GM04504 (cell line): ENCODE data around the gene SNCAIP.
"Not testable (repeated sequence)": the region's sequence is repeated elsewhere in the genome, so short reads cannot be mapped to it uniquely, and the experiment has no call there.

ENCODE experiments used
- DNase-seq: peaks from one replicate; pipeline ENCODE4 v3.0.0-alpha.2; 2012; ENCODE audit warnings: low read depth

Gene SNCAIP

DNA sequence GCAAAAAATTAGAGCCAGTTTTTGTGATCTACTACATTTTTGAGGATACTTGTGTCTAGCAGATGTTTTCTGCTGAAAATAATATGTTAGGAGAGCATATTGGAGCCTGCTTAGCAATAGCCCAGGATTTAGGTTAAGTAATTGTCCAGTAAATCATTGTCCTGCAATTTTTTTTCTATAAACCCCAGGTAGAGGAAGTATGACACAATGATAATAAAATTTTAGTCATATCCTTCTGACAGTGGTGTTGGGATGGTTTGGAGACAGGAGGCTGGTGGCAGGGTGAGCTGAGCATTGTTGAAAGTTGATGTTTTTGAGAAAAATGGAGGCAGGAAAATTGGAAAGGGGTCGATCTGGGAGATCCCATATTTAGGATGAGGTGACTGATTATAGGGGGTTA is 3.5 kb downstream of the SNCAIP start:
- no peak for DNase-seq

DNA sequence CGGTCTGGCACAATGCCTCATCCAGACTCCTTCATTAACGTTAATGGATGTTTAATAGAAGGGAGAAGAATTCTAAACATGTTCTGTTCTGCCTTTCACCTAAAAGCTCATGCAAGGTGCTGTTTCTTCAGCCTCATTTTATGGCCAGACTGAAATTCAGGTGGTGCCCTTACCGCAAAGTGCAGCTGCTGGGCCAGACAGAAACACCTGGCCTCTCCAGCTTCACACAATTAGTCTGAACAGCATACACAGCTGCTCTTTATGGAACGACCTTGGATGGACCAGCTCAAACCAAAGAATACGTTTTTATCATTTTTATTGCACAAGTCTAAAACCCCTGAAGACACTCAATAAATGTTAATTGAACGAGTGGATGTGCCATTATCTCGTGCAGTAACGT is 4.6 kb downstream of the SNCAIP start:
- no peak for DNase-seq

DNA sequence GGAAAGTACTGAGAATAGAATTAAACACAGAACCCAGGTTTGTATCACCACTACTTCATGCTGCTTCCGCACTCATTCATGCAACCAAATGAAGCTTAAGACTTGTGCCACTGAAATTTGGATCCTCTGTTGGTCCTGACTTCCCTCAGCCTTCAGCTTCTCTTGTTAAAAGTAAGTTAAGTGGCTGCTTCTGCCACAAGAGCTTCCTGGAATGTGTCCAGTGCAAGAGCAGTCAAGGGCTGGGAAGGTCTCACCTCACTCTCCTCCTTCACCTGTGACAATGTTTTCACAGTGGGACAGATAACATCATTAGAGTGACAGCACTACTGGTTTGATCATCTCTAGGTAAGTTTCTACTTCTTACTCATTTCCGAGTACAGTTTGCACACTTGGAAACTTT is 7.9 kb downstream of the SNCAIP start:
- no peak for DNase-seq

DNA sequence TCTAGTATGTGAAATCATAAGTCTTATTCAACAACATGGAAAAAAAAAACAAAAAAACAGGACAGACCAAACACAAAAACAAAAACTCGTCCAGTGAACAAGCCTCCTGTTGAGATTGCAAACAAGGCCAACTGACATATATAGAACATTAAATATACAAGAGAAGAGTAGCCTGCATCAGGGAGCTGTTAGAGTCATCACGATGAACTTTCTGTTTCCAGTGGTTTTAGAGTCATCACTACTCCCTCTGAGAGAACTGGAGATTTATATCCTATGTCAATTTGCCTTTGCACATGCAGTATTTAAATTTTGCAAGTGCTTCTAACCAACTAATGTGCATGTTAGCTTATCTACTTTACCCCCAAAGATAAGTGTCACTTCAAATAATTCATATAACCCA is 9.9 kb downstream of the SNCAIP start:
- DNase-seq = no peak

DNA sequence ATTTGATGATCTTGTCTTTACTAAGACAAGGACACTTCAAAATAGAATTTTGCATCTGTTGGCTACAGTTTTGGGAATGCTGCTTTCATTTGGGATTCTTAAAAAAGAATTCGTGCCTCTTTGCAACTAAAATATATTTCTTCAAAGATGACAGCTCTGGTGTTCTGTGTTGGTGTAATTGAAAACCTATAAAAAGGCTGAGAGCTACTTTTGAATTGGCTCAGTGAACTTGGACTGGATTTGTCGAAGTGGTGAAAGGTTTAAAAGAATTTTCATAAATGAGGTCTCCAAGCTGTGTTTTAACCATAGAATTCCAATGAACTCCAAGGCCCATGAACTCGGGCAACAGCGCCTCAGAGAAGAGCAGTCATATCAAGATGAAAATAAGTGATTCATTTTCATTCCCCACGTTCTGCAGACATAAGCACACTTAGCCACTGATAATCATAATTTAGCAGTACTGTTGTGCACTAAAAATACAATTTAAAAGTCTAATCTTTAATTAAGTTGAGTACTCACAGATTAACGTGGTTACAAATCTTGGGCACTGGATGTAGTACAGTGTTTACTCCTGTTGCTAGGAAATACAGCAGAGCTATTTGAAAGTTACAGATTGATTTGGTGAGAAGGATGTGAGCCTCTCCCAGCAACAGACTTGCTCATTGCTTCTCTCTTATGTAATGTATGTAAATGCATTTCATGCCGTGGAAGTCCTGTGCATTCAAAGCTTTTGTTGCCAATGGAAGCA is 10.9 kb downstream of the SNCAIP start:
- no peak for DNase-seq

DNA sequence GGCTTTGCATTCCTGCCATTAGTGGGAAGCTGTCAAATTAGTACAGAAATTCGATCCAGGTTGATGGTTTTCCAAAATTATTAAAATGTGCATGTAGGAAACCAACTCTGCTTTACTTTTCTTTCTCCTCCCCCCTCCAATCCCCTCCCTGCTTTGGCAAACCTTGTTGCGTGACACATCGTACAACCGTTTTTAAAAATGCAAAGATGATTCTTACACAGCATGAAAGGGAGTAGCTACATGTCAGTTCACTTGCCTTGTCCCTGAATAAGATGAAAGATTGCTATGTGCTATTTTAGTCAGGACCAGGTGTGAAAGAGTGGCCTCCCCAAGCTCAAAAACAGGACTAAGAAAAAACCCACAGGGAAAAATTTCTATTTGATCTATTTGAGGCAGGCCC is 11.7 kb downstream of the SNCAIP start:
- no peak for DNase-seq

DNA sequence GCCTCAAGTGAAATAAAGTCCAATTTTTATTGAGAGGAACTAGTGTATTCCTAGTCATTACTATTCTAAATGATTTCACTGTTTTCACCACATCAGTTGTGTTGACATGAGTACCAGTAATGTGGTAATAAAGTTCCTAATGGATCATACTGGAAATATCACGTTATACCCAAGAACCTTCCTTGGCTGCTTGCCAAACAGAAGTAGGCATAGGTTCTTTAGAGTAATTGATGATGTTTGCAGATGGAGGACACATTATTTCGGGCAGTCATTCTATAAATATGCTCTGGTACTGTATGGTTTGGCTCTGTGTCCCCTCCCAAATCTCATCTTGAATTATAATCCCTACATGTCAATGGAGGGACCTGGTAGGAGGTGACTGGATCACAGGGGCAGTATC is 15.1 kb downstream of the SNCAIP start:
- DNase-seq = no peak

DNA sequence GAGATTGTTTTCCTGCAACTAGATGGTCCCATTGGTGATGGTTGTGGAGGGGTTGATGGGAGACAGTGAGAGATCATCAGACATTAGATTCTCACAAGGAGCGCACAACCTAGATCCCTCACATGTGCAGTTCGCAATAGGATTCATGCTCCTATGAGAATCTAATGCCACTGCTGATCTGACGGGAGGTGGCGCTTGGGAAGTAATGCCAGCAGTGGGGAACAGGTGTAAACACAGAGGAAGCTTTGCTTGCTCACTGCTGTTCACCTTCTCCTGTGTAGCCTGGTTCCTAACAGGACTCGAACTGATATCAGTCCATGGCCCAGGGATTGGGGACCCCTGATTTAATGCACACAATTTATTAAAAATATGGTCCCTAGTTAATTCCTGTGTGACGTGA is 18.8 kb downstream of the SNCAIP start:
- DNase-seq = no peak

DNA sequence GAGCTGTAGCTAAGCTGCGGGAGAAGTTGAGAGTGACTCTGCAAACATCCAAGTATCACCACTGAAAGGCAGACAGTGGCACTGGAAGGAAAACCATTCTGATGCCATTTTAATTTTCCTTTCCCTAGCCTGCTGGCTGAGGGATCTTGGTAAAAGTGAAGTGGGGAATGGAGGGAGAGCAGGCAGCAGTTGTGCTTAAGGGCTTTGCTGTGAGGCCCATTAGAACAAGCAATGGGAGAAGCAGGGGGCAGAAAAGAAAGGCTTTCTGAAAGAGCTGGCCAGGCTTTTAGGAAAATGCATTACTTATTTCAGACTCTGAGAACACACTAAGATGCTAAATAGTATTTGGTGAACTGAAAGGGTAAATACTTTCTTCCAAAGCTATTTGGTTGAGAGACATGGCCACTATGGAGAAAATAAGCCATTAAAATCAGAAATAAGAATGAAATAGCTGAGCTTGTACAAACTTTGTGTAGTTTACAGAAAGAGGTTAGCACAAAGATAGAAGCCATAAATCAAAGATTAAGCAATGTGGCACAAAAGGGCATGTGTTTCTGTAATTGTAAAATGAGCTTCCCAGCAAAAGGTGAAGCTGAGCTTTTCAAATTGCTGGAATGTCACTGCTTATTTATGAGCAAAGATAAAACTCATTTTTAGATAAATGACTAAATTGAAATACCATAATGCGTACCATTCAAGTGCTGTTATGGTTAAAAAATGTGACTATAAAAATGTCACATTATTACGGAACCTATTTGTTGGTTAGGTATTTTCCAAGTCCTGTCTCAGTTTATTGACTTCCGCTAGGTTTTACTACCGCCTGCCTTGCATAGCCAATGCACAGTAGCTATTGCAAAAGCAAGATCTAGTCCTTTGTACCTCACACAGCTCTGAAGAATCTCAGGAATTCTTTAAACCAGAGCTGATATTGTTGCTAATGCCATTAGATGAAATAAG is 20.8 kb downstream of the SNCAIP start:
- DNase-seq = no peak

DNA sequence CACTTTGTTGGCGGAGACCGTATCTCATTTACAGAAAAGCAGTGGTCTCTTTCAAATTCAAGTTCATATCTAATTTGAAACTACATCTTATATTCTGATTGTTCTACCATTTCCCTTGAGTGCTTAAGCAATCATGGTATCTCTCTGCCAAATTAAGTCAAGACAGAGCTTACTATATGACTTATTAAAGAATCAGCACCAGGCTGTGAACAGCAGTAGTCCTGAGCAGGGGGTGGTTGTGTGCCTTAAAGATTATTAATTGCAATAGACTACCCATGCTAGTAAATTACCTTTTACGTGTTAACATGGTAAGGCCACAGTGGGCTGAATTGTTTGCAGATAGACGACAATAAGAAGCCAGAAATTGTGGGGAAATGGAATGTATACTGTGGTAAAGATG is 21.5 kb downstream of the SNCAIP start:
- DNase-seq = no peak

DNA sequence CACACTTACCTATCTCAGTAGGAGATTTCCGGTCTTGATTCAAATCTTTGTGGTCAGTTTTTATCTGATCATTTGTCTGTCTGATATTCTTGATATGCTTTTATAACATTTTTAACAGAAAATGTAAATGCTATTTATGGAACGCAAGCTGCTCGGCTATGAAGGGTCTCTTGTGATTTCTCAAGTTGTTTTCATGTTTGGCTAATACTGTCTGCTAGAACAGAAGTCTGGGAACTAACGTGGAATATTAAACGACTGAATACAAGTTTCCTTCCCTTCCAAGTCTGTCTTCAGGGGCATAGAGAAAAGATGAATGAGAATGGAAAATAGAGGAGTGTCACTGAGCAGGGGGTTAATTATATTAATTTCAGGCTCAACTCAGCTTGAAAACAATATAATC is 27.6 kb downstream of the SNCAIP start:
- no peak for DNase-seq

DNA sequence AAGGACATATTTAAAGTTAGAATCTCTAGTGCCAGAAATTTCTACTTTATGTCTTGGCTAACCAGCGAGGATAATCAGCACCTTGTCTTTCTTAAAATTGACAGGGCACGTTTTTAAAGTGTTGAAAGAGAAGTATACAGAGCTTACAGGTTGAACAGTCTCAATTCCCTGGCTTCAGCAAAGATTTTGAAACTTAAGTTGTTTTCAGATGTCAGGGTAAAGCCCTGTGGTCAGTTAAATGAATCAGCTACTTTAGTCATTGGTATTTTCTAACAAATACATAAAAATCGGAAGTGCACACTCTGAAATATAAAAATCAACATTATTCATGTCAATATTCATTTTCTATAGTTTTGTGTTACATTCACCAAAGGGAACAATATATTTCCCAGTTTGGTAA is 29.1 kb downstream of the SNCAIP start:
- no peak for DNase-seq

DNA sequence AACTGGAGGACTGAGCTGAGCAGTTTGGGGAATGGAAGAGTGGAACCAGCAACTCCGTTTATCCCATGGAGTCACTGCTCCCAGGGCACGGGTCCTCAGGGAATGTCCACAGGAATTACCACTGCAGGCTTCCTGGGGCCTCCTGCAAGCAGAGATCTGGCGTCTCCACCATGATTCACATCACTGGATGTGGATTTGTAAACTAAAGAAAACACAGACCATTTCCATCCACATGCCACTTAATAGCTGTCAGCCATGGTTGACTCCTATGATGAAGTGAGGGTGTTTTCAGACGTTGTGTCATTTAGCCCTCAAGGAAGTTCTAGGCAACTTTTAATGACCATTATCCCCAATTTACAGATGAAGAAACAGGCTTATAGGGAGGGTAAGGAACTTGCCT is 30.2 kb downstream of the SNCAIP start:
- DNase-seq = no peak

DNA sequence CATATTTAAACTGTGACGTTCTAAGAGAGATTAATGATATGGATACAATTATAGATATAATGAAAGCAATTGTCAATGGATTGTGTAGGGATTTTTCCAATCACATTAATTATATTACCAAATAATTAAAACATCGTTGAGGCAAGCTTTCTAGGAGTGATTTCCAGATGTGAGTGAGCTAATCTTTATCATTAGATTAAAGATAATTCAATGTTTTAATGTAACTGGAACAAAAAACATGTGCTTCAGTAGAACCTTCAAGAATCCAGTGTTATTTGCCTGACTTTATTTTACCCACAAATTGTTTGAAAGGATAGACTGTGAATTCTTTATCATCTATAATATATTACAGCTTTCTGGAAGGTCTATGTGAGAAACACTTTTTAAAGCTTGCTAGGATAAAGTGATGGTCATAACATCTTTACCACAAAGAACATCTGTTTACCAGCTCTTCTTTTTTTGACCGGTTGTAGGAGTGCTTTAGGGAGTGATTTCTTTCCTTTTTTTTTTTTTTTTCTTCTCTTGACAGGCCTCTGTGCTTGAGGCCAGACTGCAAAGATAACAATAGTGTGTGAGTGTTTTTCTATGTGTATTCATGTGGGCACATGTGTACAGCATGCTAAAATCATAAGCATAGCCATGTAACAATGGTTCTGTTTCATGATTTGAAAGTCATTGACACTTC is 35.0 kb downstream of the SNCAIP start:
- DNase-seq = peak; percentile 35

DNA sequence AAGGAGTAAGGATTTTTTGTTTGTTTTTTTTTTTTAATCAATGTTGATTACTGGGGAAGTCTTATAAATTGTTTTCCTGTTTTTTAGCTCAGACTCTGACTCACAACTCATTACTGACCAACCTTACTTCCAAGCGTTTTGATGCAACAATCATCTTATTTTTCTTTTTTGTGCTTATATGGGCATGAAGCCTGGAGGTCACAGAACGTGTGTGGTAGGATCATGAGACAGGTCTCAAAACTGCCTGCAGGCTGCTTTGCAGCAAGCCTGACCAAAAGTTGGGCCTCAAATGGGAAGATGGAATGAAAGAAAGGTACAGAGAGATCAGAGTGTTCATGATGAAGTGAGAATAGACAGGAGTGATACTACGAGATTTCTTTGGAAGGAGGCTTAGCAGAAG is 38.5 kb downstream of the SNCAIP start:
- DNase-seq = no peak

DNA sequence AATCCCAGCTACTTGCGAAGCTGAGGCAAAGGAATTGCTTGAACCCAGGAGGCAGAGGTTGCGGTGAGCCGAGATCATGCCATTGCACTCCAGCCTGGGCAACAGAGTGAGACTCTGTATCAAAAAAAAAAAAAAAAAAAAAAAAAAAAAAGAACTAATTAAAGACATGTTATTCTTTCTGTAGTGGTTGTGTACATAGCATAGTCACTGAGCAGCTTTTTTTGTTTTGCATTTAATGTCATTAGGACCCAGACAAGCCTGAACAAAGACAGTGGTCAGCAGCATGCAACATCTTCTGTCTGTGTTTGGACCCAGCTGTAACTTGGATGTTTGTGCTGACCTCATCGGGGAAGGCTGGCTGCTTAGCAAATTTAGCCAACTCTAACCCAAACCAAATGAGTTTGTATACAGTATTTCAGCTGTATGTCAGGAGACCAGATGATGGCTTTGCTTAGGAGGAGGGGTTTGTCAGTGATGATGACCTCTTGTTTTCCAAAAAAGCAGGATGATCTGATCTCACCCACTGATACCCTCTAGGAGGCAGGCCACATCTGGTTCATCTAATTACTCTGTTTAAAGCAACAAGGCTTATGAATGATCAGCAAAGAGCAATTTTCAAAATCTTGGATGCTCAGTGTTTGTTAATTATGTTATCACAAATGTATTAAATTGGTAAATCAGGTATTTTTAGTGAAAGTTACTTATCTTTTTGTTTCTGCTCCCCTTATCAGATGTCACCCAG is 39.5 kb downstream of the SNCAIP start:
- peak; percentile 47 for DNase-seq

DNA sequence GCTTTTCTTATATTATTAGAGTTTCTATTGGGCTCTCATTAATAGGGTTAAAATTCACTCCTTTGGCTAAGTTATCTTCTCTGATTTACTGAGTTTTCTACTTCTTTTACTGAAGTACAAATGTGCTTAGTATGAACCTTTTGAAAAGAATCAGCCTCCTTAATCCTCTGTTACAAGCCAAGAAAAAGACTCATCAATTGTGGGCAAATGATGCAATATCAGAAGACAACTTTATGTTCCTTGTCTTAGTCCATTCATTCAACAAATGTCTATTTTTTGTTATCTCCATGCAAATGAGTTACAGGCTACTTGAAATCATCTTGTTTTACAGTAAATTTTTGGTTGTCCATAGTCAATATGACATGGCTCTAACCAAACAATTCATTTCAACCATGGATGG is 40.3 kb downstream of the SNCAIP start:
- peak; percentile 42 for DNase-seq

DNA sequence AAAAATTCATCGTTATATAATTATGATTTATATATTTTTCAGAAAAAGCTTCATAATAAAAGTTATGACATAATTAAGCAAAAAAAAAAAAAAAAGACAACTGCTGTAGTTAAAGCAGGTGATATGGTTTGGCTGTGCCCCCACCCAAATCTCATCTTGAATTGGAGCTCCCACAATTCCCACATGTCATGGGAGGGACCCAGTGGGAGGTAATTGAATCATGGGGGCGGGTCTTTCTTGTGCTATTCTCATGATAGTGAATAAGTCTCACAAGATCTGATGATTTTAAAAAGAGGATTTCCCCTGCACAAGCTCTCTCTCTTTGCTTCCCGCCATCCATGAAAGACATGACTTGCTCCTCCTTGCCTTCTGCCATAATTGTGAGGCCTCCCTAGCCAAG is 41.3 kb downstream of the SNCAIP start:
- DNase-seq = not testable (repeated sequence)

DNA sequence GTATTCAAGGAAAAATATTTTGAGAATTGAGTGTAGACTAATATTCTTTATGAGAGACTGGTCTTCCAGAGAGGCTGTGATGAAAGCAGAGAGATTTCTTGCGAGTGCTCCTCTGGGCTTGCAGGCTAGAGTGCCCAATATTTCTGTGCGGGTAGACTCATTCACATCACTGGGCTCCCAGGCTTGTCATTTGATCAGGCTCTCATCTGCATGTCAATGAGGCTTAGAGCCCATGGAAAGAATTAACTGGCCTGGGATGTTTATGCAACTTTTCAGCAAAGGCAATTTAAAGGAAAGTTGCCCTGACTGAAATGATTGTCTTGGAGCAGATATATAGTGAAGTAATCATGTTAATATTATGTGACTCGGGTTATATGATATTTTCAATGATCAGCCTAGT is 42.3 kb downstream of the SNCAIP start:
- DNase-seq = no peak

DNA sequence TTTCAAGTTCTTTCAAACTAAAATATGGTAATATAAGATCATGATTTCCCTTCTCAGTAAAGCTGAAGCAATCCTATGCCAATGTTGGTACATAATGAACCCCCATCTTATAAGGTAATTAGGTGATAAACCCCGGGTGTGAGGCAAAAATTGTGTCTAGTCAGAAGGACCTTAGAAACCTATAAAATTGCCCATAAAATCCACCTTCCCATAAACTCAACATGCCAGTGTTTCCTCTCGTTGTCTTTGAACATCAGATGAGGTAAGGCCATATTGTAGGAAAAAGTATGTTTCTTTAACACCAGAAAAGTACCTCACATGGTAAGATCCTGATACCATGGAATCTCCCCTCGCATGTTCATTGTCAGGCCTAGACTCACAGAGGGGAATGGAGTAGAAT is 43.3 kb downstream of the SNCAIP start:
- DNase-seq = no peak

DNA sequence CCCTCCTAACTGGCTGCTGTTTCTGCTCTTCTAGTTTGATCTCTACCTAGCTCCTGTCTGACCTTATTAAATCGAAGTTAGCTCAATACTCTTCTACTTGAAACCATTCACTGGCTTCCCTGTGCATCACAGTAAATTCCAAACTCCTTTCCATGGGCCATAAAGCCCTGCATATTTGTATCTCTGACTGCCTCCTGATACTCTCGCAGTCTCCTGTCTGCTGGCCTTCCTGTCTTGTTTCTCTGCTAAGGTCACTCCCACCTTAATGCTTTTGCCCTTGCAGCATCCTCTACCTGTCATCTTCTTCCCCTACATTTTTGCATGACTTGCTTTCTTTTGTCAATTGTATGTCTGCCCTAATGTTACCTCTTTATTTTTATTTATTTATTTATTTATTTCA is 44.8 kb downstream of the SNCAIP start:
- DNase-seq = no peak

DNA sequence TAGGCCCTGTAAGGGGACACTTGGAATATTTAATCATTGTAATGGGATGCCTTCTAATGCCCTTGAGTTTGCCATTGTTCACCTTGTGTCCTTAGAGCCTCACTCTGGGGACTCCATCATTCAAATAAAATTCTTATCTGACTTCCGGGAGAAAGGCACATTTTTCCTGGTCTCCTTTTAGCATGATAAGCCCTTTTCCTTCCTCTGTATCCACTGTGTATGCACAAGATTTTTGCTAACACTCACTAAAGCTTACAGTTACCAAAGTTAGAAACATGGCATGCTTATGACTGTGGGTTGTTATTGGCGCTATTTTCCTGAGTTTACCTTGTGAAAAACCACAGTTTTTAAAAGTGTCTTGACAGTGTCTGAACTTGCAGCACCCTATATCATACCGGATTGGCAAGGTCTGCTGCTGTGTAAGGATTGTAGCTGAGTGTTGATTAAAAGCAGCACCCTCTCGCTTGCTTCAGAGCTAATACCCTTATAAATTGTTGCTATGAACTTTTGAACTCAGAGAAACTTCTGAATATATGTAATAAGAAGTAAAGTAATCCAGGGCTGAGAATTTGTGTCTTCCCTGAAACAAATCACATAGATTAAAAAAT is 46.4 kb downstream of the SNCAIP start:
- no peak for DNase-seq
